ENCODE data around the gene SPRED2. TPM values are rescaled to one million over a fixed set of nuclear protein-coding genes. Genes with fewer than 3 reads are reported as not detected.

Gene SPRED2
- total RNA-seq, 1 donor, result 9.5 TPM

GRCh38 chr2:65436169-65436823, 3.9 kb upstream of the SPRED2 start:
- DNase-seq (ENCODE audit: low read depth), result peak; percentile 97
- no peak for TF ChIP-seq CTCF (IDR thresholded peaks at IDR 0.05; ENCODE audit: insufficient read depth, low read depth, low read length)
- peak overlapping the region; percentile 74 for H3K4me3 ChIP-seq (ENCODE audit: low read depth, low read length)

GRCh38 chr2:65435625-65436168, 3.3 kb upstream of the SPRED2 start:
- H3K4me3 ChIP-seq (ENCODE audit: low read depth, low read length), result peak overlapping the region; percentile 74
- TF ChIP-seq CTCF (IDR thresholded peaks at IDR 0.05; ENCODE audit: insufficient read depth, low read depth, low read length), result no peak
- DNase-seq (ENCODE audit: low read depth), result peak; percentile 90

- H3K4me3 ChIP-seq (ENCODE audit: low read depth, low read length), result no peak overlapping the region
- no peak for DNase-seq (ENCODE audit: low read depth)
- no peak for TF ChIP-seq CTCF (IDR thresholded peaks at IDR 0.05; ENCODE audit: insufficient read depth, low read depth, low read length)
Observed at GRCh38 chr2:65434592-65435241, 2.3 kb upstream of the SPRED2 start.

- DNase-seq (ENCODE audit: low read depth), result peak; percentile 48
- H3K4me3 ChIP-seq (ENCODE audit: low read depth, low read length), result peak overlapping the region; percentile 90
- TF ChIP-seq CTCF (IDR thresholded peaks at IDR 0.05; ENCODE audit: insufficient read depth, low read depth, low read length), result no peak
Observed at GRCh38 chr2:65431421-65432226, 775 bp downstream of the SPRED2 start.

- DNase-seq (ENCODE audit: low read depth), result peak; percentile 59
- H3K4me3 ChIP-seq (ENCODE audit: low read depth, low read length), result peak overlapping the region; percentile 90
- TF ChIP-seq CTCF (IDR thresholded peaks at IDR 0.05; ENCODE audit: insufficient read depth, low read depth, low read length), result no peak
Observed at GRCh38 chr2:65430603-65431420, 1.6 kb downstream of the SPRED2 start.

Data from fibroblast of villous mesenchyme (primary cell).